ENCODE data around the gene CEP164. TPM values are rescaled to one million over a fixed set of nuclear protein-coding genes. Genes with fewer than 3 reads are reported as not detected.

Gene CEP164
- total and polyA plus RNA-seq, 2 of the 4 experiments (the other 2 are of a cell fraction): 23.3 to 26.9 TPM

- intact Hi-C loops (cut with micrococcal nuclease): no loop called here
- H2AK5ac ChIP-seq (ENCODE audit: low read depth, low read length): no peak overlapping the region
- no peaks in the 10 kb centered on the region for H3K36me3 ChIP-seq (ENCODE audit: control insufficient read depth, insufficient read depth, low read length)
- H3K4me2 ChIP-seq (ENCODE audit: low read depth, low read length): no peak overlapping the region
- in situ Hi-C loops (cut with MboI; ENCODE audit: low sequenced_read_pairs): no loop called here
- no TSS peak for BruUV-seq (replicated peaks)
- H3K4me1 ChIP-seq (ENCODE audit: control insufficient read depth, insufficient read depth, low read length): no peaks in the 10 kb centered on the region
- CTCF ChIA-PET: no interaction called here
- H3K79me1 ChIP-seq (ENCODE audit: low read depth in 1 of 2, low read length in 2 of 2): no peaks in the 10 kb centered on the region
- no peak overlapping the region for H4K5ac ChIP-seq (ENCODE audit: low read depth, low read length)
- no CpG with 5 or more reads among the region's 5 CpGs for WGBS, 2 experiments (ENCODE audit: extremely low coverage in 2 of 2, insufficient read length in 1 of 2)
- H2AK9ac ChIP-seq (replicated peaks; ENCODE audit: low read depth, low read length, poor library complexity): no peak overlapping the region
- H3K23ac ChIP-seq (ENCODE audit: low read depth, low read length): no peak overlapping the region
- TF ChIP-seq MAZ (IDR thresholded peaks at IDR 0.05; ENCODE audit: borderline replicate concordance, low read depth, low read length) (no peak), RFX5 (IDR thresholded peaks at IDR 0.05; ENCODE audit: low read depth, low read length) (no peak), RCOR1 (IDR thresholded peaks at IDR 0.05; ENCODE audit: insufficient replicate concordance, low read length) (no peak), MXI1 (IDR thresholded peaks at IDR 0.05; ENCODE audit: borderline replicate concordance, low read depth, low read length) (no peak), POLR2A (IDR thresholded peaks at IDR 0.05; ENCODE audit: low read depth, low read length) (no peak), MAFK (IDR thresholded peaks at IDR 0.05; ENCODE audit: low read depth, low read length) (no peak), SMC3 (IDR thresholded peaks at IDR 0.05; ENCODE audit: low read depth, low read length) (no peak), RAD21 (IDR thresholded peaks at IDR 0.05; ENCODE audit: low read length) (no peak), FOS (IDR thresholded peaks at IDR 0.05; ENCODE audit: low read depth, low read length) (no peak), BHLHE40 (IDR thresholded peaks at IDR 0.05; ENCODE audit: low read depth, low read length) (no peak), USF2 (IDR thresholded peaks at IDR 0.05; ENCODE audit: low read depth, low read length) (no peak), CHD1 (IDR thresholded peaks at IDR 0.05; ENCODE audit: low read depth, low read length) (no peak), CEBPB (IDR thresholded peaks at IDR 0.05; ENCODE audit: low read depth, low read length) (no peak), NFE2L2 (IDR thresholded peaks at IDR 0.05; ENCODE audit: low read depth, low read length) (no peak)
- TF ChIP-seq, protein P1, sequence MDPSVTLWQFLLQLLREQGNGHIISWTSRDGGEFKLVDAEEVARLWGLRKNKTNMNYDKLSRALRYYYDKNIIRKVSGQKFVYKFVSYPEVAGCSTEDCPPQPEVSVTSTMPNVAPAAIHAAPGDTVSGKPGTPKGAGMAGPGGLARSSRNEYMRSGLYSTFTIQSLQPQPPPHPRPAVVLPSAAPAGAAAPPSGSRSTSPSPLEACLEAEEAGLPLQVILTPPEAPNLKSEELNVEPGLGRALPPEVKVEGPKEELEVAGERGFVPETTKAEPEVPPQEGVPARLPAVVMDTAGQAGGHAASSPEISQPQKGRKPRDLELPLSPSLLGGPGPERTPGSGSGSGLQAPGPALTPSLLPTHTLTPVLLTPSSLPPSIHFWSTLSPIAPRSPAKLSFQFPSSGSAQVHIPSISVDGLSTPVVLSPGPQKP (IDR thresholded peaks at IDR 0.05; ENCODE audit: borderline replicate concordance, low read depth, low read length): no peak
- TF ChIP-seq, protein P2, sequence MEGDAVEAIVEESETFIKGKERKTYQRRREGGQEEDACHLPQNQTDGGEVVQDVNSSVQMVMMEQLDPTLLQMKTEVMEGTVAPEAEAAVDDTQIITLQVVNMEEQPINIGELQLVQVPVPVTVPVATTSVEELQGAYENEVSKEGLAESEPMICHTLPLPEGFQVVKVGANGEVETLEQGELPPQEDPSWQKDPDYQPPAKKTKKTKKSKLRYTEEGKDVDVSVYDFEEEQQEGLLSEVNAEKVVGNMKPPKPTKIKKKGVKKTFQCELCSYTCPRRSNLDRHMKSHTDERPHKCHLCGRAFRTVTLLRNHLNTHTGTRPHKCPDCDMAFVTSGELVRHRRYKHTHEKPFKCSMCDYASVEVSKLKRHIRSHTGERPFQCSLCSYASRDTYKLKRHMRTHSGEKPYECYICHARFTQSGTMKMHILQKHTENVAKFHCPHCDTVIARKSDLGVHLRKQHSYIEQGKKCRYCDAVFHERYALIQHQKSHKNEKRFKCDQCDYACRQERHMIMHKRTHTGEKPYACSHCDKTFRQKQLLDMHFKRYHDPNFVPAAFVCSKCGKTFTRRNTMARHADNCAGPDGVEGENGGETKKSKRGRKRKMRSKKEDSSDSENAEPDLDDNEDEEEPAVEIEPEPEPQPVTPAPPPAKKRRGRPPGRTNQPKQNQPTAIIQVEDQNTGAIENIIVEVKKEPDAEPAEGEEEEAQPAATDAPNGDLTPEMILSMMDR (conservative IDR thresholded peaks at IDR 0.05; ENCODE audit: low read depth, low read length): no peak
- no peak overlapping the region for H3K18ac ChIP-seq (ENCODE audit: low read depth, low read length)
- no peak overlapping the region for H2BK120ac ChIP-seq (ENCODE audit: low read depth, low read length)
- dilution Hi-C loops (cut with HindIII; ENCODE audit: low sequenced_read_pairs, unreplicated experiment): no loop called here
- no peak overlapping the region for H4K91ac ChIP-seq (ENCODE audit: insufficient read depth, low read depth, low read length)
- H3K4ac ChIP-seq (ENCODE audit: low read depth, low read length): no peak overlapping the region
- no peak overlapping the region for H2BK15ac ChIP-seq (ENCODE audit: low read depth, low read length)
- H3K56ac ChIP-seq (ENCODE audit: extremely low read depth, insufficient read depth, low read length): no peak overlapping the region
- H3K9me3 ChIP-seq (ENCODE audit: control insufficient read depth, insufficient read depth, low read length): no peaks in the 10 kb centered on the region
- no peak overlapping the region for H2AFZ ChIP-seq (replicated peaks; ENCODE audit: low read length, poor library complexity)
- H3K9me1 ChIP-seq (ENCODE audit: insufficient read depth, low read length): no peaks in the 10 kb centered on the region
- H4K20me1 ChIP-seq (ENCODE audit: insufficient read depth, low read length): no peaks in the 10 kb centered on the region
- POLR2A ChIA-PET (ENCODE audit: unreplicated experiment): no interaction called here
- H3K9ac ChIP-seq (ENCODE audit: low read depth, low read length): no peak overlapping the region
- H3K27me3 ChIP-seq (ENCODE audit: control insufficient read depth, insufficient read depth, low read length): peaks cover 17% of the 10 kb centered on the region
- no peak overlapping the region for H3K27ac ChIP-seq (ENCODE audit: insufficient read depth, low read length)
- H2BK5ac ChIP-seq (ENCODE audit: low read depth, low read length, poor library complexity, severe bottlenecking): no peak overlapping the region
- DNase-seq: no peak
- H3K14ac ChIP-seq (replicated peaks; ENCODE audit: low read depth, low read length): no peak overlapping the region
- no peak for ATAC-seq (ENCODE audit: low read depth)
- no peak overlapping the region for H2BK20ac ChIP-seq (ENCODE audit: low read depth, low read length)
- H4K8ac ChIP-seq (ENCODE audit: low read depth in 2 of 2, low read length in 2 of 2): no peak overlapping the region
- no peak overlapping the region for H3K4me3 ChIP-seq (ENCODE audit: insufficient read depth, low read depth, low read length)
Observed at GRCh38 chr11:117459979-117460300, 132.3 kb downstream of the CEP164 start.

Measured in IMR-90 (cell line).